NCI-H748 treated with DMSO at 0.1 percent for 48 hours (cell line): ENCODE data around the gene ZIC2.
"Not testable (repeated sequence)": the region's sequence is repeated elsewhere in the genome, so short reads cannot be mapped to it uniquely, and the experiment has no call there.

Source experiments
- DNase-seq: peaks from one replicate; lab custom pipeline; 2025; lab: John Stamatoyannopoulos, UW

ZIC2 gene

GRCh38 chr13:100019780-100020356 lies 38.3 kb downstream of the ZIC2 start:
- no peak for DNase-seq

- DNase-seq, result no peak
Measured at GRCh38 chr13:100022798-100023197, 41.2 kb downstream of the ZIC2 start.

GRCh38 chr13:100024023-100024422 lies 42.4 kb downstream of the ZIC2 start:
- no peak for DNase-seq

GRCh38 chr13:100029933-100030332 lies 48.3 kb downstream of the ZIC2 start:
- no peak for DNase-seq

- DNase-seq, result not testable (repeated sequence)
Measured at GRCh38 chr13:100032642-100033041, 51.1 kb downstream of the ZIC2 start.

GRCh38 chr13:100035936-100036335 lies 54.4 kb downstream of the ZIC2 start:
- DNase-seq, result no peak
